Fibroblast of skin of right biceps (primary cell): ENCODE measurements around the gene TSC1.
"Not testable (repeated sequence)": the region's sequence is repeated elsewhere in the genome, so short reads cannot be mapped to it uniquely, and the experiment has no call there.

Experiments used
- DNase-seq: peaks from one replicate; pipeline ENCODE4 v3.0.0-alpha.2; 2013

TSC1 gene

DNA sequence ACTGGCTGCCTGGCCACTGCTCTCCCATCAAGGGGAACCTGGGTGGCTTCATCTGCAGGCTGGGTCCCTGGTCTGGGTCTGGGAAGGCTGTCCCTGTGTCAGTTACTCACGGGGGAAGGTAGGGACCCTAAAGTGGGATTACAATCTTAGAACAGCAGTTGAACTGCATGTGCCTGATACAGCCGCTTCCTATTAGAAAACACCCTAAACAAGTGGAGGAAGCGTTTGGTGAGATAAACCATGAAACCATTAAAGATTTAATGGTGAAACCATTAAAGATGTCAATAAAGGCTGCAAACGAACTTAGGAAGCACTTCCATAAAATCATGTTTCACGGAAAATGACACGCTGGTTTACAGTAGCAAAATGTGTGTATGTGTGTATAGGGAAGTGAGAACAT lies 31.5 kb upstream of the TSC1 start:
- no peak for DNase-seq

DNA sequence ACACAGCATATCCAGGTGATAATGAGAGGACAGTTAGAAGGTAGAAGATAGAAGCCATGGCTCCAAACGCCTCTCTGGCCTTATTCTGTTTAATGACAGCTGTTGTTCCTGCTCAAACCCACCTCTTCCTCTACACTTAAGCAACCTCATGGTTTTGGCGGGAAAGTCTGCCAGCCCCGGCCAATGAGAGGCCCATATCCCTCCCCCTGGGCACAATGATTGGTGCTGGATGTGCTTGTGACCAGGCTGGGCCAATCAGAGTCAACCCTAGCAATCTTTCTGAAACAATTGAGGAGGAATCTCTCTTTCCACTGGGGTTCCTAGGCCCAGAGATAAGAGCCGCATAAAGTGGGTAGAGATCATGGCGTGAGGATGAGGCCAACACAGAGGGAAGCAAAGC lies 29.3 kb upstream of the TSC1 start:
- DNase-seq: peak; percentile 31

DNA sequence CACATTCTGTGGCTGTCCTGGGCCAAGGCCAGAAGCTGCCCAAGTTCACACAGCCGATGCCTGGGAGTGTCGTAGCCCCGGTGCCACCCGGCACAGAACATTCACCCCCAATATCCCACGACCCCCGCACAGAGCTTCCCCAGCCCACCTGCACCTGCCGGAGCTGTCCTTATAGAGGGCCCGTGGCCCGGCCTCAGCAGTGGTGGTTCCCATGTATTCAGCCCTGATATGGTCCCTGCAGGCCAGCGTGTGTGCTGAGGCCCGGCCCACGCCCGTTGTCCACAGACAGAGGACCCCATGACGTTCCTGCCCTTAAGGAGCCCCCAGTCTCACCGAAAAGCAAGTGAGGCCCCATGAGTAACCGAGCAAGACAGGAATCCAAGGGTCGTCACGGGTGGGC lies 28.8 kb upstream of the TSC1 start:
- no peak for DNase-seq

DNA sequence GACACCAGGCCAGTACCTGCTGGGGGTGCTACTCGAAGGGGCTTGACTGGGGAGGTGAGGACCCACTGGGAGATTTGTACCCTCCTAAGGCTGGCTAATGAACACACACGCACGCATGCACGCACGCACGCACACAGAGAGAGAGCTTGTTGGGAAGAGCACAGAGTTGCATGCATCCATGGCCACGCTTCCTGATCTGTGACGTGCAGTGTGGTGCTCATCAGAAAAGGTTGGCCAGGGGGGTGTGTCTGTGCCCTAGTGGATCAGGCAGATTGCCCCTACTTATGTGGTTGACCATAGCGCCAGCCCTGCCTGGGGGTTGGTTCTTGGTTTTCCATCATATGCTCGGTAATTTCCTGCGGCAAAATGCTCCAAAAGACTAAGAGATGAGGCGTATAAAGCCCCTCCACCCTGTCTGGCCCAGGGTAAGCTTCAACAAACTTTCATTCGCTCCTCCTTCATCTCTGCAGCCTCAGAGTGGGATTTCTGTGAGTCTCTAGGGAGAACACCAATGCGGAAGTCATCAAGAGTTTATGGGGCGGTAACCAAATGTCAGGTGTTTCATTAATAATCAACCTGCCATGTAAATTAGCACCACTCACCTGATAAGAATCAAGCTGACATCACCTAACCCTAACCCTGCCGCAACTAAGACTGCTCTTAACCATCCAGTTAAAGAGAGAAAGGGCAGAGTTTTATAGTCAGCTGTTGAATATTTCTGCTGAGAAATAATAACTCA lies 26.1 kb upstream of the TSC1 start:
- no peak for DNase-seq

DNA sequence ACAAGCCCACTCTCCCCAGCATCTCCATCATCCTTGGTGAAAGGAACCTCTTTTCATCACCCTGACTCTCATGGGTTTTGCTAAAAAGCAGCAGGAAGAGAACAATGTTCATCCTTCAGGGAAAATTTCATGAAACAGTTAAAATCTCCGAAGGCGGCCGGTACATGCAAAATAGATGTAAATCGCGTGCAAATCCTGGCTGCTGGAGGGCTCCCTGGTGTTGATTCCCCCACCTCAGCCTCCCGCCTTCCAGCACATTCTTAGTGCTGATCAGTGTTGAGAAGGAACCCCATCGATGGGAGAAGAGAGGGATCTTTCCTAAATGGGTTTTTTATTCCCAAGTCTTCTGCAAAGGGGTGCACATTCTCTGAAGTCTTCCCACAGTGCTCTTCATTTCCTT lies 25.4 kb upstream of the TSC1 start:
- no peak for DNase-seq

DNA sequence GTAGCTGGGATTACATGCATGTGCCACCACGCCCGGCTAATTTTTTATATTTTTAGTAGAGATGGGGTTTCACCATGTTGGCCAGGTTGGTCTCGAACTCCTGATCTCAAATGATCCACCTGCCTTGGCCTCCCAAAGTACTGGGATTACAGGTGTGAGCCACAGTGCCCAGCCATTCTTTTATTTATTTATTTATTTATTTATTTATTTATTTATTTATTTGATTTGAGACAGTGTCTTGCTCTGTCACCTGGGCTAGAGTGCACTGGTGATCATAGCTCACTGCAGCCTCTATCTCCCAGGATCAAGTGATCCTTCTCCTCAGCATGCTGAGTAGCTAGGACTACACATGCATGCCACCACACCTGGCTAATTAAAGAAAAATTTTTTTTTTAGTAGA lies 23.5 kb upstream of the TSC1 start:
- not testable (repeated sequence) for DNase-seq

DNA sequence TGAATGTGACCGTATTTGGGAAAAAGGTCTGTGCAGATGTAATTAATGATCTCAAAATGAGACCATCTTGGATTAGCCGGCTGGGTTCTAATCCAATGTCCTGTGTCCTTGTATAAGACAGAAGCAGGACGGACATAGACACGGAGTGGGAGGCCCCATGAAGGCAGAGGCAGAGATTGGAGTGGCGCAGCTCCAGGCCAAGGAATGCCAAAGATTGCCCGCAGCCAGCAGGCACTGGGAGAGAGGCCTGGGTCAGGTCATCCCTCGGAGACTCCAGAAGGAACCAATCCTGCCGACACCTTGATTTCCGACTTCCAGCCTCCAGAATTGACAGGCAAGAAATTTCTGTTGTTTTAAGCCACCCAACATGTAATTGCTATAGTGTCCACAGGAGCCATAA lies 21.1 kb upstream of the TSC1 start:
- DNase-seq: no peak

DNA sequence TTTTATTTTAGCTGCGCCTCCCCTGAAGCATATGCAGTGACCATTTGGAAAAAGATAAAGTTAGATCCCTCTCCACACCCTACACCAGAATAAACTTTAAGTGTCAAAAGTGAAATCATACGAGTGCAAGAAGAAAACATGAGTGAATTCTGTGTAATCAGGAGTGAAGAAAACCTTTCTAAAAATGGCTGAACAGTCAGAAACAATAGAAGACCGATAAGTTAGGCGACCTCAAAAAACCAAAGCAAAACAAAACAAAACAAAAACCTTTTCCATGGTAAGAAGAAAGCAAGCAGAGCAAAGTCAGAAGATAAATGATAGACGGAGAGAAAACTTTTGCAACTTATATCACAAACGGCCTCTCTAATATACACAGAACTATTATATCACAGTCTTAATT lies 16.6 kb upstream of the TSC1 start:
- DNase-seq: no peak

DNA sequence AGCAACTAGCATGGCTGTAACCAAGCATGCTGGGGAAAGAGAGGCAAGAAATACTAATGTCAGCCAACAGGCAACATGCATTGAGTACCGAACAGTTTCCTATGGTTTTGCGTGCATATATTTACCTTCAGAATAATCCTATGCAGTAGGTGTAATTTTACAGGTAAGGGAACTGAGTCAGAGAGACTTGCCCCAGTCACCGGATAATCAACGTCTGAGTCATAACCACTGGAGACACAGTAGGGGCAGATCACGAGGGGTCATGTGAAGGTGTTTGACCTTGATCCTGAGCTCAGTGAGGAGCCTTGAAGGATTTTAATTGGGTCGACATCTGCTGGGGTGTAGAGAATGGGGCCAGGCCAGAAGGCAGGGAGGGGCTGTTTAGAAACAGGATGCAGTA lies 13.4 kb upstream of the TSC1 start:
- DNase-seq: no peak

DNA sequence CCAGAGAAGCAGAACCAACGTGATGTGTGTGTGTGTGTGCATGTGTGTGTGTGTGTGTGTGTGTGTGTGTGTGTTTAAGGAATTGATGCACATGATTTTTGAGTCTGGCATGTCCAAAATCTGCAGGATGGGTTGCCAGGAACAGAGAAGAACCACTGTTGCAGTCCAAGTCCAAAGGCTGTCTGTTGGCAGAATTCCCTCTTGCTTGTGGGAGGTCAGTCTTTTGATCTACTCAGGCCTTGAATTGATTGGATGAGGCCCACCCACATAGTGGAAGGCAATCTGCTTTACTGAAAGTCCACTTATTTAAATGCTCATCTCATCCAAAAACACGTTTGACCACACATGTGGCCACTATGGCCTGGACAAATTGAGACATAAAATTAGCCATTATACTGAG lies 11.4 kb upstream of the TSC1 start:
- no peak for DNase-seq

DNA sequence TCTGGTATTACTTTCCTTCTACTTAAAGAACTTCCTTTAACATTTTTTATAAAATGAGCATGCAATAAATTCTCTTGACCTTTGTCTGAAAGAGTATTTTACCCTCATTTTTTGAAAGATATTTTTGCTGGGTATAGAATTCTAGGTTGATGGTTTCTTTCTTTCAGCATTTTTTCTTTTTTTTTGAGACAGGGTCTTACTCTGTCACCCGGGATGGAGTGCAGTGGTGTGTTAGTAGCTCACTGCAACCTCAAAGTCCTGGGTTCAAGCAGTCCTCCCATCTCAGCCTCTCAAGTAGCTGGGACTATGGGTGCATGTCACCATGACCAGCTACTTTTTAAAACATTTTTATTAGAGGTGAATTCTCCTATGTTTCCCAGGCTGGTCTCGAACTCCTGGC lies 10.7 kb upstream of the TSC1 start:
- no peak for DNase-seq

DNA sequence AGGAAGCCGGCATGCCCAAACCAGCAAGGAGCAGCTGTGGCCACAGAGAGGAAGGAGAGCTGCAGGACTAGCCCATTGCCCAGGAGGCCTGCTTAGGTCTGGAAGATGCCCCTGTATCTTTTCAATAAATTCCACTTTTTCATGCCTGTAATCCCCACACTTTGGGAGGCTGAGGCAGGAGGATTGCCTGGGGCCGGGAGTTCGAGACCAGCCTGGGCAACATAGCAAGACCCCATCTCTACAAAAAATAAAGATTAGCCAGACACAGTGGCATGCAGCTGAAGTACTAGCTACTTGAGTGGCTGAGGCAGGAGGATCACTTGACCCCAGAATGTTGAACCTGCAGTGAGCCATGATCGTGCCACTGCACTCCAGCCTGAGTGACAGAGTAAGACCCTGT lies 5.3 kb upstream of the TSC1 start:
- DNase-seq: no peak

DNA sequence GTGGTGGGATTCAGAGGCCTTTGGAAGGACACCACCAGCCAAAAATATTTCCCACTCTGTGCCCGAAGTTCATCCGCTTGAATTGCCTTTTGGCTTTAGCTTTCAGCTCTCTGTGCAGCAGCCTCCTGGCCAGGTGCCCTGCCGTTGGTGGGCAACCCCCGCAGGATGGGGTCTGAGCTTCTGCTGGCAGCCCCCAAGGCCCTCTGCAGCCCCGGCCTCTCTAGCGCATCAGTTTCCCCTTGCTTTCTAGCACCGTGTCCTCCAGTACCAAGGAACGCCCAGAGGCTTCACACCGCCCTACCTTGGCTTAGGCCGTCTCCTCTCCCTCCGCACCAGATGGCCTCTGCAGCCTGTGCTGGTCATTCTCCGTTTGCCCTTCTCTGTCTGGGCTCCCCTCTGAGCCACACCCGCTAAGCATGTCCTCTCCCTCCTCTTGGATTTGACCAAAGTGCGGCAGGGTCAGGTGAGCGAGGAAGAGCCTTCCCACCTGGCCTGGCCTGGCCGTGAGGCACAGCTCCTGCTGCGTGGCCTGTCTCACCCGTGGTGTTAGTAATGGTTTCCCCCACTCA lies 4.2 kb upstream of the TSC1 start:
- DNase-seq: no peak

DNA sequence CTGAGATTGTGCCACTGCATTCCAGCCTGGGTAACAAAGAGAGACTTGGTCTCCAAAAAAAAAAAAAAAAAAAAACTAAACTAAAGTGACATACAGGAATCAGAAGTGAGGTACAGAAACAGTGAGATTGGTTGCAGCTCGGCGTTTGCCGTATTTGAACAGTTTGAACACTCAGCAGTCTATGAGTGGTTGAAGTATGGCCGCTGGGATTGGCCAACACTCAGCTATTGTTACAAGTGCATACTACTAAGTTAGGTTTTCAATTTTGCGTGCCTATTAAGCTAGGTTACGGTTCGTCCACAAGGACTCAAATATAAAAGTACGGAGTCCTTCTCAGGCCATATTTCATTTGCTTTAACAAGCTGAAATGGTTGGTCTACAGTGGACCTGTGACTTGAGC lies 3.3 kb upstream of the TSC1 start:
- DNase-seq: no peak

DNA sequence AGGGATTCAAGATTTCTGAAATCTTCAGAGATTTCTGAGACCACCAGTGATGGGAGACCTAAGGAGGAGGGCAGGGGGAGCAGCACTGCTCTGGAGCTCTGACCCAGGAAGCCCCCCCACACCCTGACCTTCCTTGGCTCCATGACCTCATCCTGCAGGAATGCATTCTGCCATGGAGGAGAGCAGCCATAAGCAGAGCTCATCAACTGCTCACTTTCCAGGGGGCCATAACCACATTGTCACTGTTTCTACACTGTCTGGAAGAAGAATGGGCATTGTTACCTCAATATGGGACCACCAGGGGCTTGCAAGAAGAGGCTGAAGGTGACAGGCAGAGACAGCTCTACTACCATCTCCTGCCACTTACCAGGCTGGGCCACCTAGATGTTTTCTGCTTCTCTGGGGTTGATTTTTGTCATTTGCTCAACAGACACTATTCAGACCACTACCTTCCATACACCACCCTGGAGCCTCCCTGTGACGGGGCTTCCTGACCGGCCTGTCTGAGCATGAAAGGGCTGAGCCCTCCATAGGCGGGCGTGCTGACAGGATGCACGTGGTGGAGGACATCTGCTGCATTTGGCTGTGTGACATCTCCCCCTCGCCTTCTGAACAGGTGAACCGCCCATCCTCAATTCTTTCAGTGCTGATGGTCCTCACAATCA lies 2.3 kb upstream of the TSC1 start:
- DNase-seq: peak; percentile 84

DNA sequence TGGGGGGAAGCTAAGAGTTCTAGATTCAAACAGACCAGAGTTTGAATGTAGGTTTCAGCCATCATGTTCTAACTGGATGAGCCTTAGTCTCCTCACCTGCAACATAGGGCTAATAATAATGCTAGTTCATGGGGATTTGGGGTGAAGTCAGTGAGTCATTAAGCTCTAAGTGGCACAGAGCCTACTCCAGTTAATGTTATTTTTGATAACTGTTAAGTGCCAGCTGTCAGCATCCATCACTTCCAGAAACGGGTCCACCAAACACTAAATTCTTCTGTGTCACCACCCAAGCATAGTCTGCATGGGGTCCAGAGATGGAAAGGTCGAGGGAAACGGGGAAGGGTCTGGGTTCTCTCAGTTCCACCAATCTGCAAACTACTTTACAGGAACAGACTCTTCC lies 1.8 kb upstream of the TSC1 start:
- DNase-seq: no peak

DNA sequence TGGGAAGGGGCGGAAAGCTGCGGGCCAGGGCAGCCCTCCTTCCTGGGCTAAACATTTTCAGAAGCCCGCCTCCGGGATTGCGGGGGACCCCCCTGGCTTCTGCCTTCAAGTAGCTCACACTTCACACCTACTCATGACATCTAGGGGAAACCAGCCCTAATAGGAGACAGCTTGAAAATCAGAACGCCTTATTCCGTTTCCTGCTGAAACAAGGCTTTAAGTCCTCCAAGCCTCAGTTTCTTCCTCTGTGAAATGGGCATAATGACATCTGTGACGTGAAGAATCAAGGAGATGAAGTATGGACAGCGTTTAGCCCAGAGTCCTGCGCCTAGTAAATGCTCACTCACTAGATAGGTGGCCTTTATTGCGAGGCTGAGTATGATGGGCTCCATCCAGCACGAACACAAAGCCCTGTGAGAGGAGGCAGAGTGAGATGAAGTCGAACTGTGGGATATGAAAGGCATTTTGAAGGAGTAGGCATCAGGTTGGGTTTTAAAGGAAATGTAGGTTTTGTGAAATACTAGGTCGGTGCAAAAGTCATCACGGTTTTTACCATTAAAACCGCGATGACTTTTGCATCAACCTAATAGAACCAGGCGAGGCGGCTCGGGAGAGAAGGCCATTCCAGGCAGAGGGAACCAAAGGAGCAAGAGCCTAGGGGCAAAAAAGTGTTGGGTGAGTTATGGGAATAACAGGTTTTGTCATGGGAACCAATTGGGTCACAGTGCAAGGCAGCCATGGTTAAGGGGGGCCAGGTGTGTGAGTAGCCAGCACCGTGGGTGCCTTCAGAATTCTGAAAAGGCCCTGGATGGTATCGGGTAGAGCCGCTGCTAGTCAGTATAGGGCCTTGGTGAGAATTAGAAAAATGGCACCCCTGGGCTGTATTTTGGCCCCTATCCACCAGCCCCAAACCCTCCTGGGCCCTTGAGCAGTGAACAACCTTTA lies 1.0 kb upstream of the TSC1 start:
- DNase-seq: no peak

DNA sequence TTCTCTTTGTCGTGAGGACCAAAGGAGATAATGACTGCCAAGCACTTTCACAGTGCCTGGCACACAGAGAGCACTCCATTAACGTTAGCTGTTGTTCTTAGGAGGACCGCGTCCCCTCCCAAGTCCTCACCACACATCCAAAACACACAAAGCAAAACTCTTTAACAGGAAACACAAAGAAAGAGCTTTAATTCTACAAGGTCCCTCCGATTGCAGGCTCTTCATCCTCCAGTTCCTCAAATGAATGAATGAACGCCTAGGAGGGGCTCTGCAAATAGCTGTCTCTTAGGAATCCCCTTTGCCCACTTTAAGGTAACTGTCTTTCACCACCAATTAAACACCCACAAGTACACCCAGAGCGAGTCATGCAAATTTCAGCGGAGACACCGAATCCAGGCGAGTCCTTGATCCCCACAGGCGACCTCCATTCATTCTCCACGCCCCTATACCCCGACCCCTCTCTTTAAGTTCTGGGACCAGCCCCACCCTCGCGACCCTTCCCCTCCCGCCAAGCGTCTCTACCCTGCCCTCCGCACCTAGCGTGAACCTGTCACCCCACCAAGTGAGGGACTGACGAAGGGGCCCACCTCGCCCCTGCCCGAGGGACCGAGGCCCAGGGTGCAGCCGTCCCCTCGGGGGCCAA lies 644 bp downstream of the TSC1 start:
- DNase-seq: no peak

DNA sequence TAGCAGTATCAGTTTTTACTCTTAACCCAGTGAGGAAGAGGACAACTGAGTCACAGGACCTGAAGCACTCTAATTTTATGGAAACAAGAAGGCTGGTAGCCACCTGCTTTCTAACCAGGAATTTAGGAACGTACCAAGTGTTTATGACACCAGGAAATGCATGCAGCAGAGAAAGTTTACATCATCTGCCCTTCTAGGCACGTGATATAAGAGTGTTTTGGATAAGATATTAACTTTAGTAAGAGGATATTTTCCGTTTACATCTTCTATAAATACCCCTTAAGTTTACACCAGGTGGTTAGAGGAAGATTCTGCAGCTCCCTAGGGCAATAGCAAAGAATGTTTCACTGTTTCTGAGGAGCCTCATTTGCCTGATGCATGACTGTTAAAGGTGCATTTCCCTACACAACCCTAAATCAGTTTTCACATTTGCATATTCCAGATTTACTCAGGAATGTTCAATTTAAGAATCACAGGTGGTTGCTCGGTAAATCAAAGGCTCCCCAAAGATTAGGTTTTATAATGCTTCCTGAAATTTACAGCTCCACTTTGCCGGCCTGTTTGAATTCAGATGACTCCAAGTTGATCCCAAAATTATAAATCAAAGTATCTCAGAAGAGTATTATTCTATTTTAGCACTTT lies 1.8 kb downstream of the TSC1 start:
- no peak for DNase-seq

DNA sequence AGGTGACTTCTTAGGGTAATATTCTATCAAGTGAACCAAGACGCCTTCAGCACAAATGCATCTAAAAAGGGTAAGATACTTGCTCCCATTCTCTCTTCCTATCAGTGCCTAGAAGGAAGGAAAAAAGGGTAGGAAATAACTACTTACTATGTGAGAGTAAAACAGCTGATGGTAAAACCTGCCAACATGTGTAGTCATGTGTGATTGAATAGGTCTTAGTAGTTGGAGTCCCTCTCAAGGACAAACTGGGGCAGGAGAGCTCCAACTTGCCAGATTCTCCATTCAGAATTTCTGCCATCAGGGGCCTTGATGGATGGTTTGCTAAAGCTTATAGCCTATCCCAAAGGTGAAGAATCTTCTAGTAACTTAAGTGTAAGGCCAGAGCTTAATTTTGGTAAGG lies 5.2 kb downstream of the TSC1 start:
- no peak for DNase-seq

DNA sequence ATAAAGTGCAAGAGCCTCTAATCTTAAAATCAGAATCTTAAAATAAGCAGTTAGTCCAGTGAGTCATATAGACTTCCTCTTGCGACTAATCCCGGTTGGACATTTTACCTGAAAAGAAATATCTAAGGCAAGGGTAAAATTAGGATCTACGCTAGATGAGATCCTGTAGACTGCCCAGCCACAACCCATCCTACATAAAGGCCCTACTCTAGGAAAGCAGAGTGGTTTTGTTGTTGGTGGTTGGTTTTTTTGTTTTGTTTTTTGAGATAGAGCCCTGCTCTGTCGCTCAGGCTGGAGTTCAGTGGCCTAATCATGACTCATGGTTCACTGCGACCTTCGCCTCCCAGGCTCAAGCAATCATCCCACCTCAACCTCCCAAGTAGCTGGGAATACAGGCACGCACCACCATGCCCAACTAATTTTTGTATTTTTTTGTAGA lies 6.9 kb downstream of the TSC1 start:
- DNase-seq: no peak

DNA sequence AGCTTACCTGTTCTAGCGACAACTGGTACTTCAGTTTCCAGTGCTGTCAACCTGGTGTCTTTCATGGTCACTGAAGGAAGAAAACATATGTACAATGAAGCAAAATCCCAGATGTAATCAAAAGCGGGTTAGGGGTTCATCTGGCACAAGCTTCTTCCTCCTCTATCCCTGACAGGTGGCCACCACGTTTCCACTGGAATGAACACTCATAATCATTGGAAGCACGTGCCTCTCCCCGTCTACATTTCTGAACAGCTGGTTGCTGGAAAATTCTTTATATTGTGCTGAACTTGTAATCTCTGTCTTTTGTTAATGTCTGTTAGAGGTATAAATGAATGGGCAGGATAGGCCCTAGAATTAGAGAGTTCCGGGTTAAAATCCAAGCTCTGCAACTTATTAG lies 9.4 kb downstream of the TSC1 start:
- DNase-seq: no peak
